HCT116 (cell line): Measurements from ENCODE around the gene RPS6KA2. TPM values are rescaled to one million over a fixed set of nuclear protein-coding genes. Genes with fewer than 3 reads are reported as not detected.

ENCODE experiments used
- ATAC-seq: fragments of 200-7000 bp; cut with Tn5 transposase; 2 replicates; pipeline ENCODE4 v1.9.1; 2020; ENCODE audit warnings: mild to moderate bottlenecking, moderate library complexity
- BruUV-seq: library from RNA; stranded (reverse); fragments of 400-500 nt; replicated peaks from 2 replicates; lab custom pipeline; 2021; lab: Mats Ljungman, UMichigan
- CTCF ChIA-PET: fragments of 300-600 bp; sonication (Branson Sonifier 250); formaldehyde crosslinking; loops from one replicate; lab custom pipeline; 2021; ENCODE audit warnings: antibody characterized with exemption; lab: Charles Lee
- POLR2A ChIA-PET: fragments of 300-600, 350-600 bp; sonication (Branson Sonifier 250); formaldehyde crosslinking; loops from one replicate; lab custom pipeline; 2021; ENCODE audit warnings: antibody characterized with exemption; lab: Charles Lee
- RAD21 ChIA-PET, 2 experiments: fragments of 300-600 bp; sonication (Branson Sonifier 250); formaldehyde crosslinking; loops; one replicate each; lab custom pipeline; 2023; ENCODE audit warnings: low total read pairs in 2 of 2; ENCODE audit not compliant: uncharacterized antibody in 2 of 2, unreplicated experiment in 2 of 2, low non-redundant PET in 1 of 2; lab: Charles Lee
- DNase-seq: peaks from one replicate; pipeline ENCODE4 v3.0.0-alpha.2; 2010; ENCODE audit warnings: low read depth, low spot score
- H2AFZ ChIP-seq: fragments of 200-600 bp; shearing (Covaris generic), sonication (generic); 2 replicates; pipeline ENCODE4 v1.6.1; 2017; ENCODE audit warnings: low read depth, mixed run types, mixed read lengths, antibody characterized with exemption, low read length; ENCODE audit not compliant: poor library complexity, severe bottlenecking
- H3K27ac ChIP-seq: 2 replicates; pipeline ENCODE4 v1.5.1; 2012; ENCODE audit warnings: low read depth, low read length
- H3K27me3 ChIP-seq: fragments of 200-600 bp; sonication (generic); 2 replicates; pipeline ENCODE4 v1.6.1; 2016; ENCODE audit warnings: mixed run types, low read length, mixed read lengths; ENCODE audit not compliant: insufficient read depth
- H3K36me3 ChIP-seq, 2 experiments: fragments of 200-500 bp in 1 of 2; fragments of 200-600 bp in 1 of 2; sonication (Bioruptor generic) in 1 of 2; sonication (generic) in 1 of 2; 2 replicates each; pipeline versions ENCODE4 v1.5.1 to v1.6.1; 2014 to 2016; ENCODE audit warnings: low read length in 2 of 2, inconsistent platforms in 1 of 2, mixed read lengths in 1 of 2, mixed run types in 1 of 2; ENCODE audit not compliant: insufficient read depth in 2 of 2, control insufficient read depth in 1 of 2
- H3K4me1 ChIP-seq, 2 experiments: fragments of 200-600 bp in 1 of 2; sonication (generic) in 1 of 2; 2 replicates each; pipeline versions ENCODE4 v1.5.1 to v1.6.1; 2012 to 2017; ENCODE audit warnings: low read length in 2 of 2, inconsistent platforms in 1 of 2, mild to moderate bottlenecking in 1 of 2, mixed read lengths in 1 of 2, mixed run types in 1 of 2, moderate library complexity in 1 of 2; ENCODE audit not compliant: insufficient read depth in 2 of 2, control insufficient read depth in 1 of 2
- H3K4me2 ChIP-seq: fragments of 200-600 bp; sonication (generic); 2 replicates; pipeline ENCODE4 v1.6.1; 2017; ENCODE audit warnings: mixed run types, low read length, mixed read lengths
- H3K4me3 ChIP-seq, 2 experiments: fragments of 200-600 bp in 1 of 2; sonication (generic) in 1 of 2; replicated peaks in 1 of 2; 2 replicates each; pipeline ENCODE4 v1.5.1; 2011 to 2016; ENCODE audit warnings: low read length in 2 of 2, control low read depth in 1 of 2, low read depth in 1 of 2, mild to moderate bottlenecking in 1 of 2, mixed read lengths in 1 of 2, mixed run types in 1 of 2
- H3K79me2 ChIP-seq: fragments of 200-600 bp; sonication (generic); 2 replicates; pipeline ENCODE4 v1.6.1; 2017; ENCODE audit warnings: mild to moderate bottlenecking, mixed run types, low read length, moderate library complexity, mixed read lengths; ENCODE audit not compliant: insufficient read depth
- H3K9ac ChIP-seq: fragments of 200-600 bp; sonication (generic); 2 replicates; pipeline ENCODE4 v1.6.1; 2016; ENCODE audit warnings: low read length, mixed read lengths
- H3K9me2 ChIP-seq: fragments of 200-600 bp; sonication (generic), shearing (Covaris generic); 2 replicates; pipeline ENCODE4 v1.6.1; 2017; ENCODE audit warnings: mixed run types, mild to moderate bottlenecking, moderate library complexity; ENCODE audit not compliant: insufficient read depth
- H3K9me3 ChIP-seq, 2 experiments: fragments of 200-500 bp in 1 of 2; fragments of 200-600 bp in 1 of 2; sonication (Bioruptor generic) in 1 of 2; sonication (generic) in 1 of 2; 2 replicates each; pipeline ENCODE4 v1.6.1; 2014 to 2017; ENCODE audit warnings: low read length in 2 of 2, mixed read lengths in 2 of 2, inconsistent platforms in 1 of 2, low read depth in 1 of 2, mild to moderate bottlenecking in 1 of 2, mixed run types in 1 of 2, moderate library complexity in 1 of 2; ENCODE audit not compliant: control insufficient read depth in 1 of 2, insufficient read depth in 1 of 2
- H4K20me1 ChIP-seq: fragments of 200-600 bp; sonication (generic), shearing (Covaris generic); 2 replicates; pipeline ENCODE4 v1.6.1; 2017; ENCODE audit warnings: mixed run types, mild to moderate bottlenecking, moderate library complexity; ENCODE audit not compliant: insufficient read depth
- JUND ChIP-seq: IDR thresholded peaks from 2 replicates; pipeline ENCODE4 v1.6.1; 2012
- intact Hi-C: fragments of 100-400 bp; cut with micrococcal nuclease; formaldehyde crosslinking; loops from 2 replicates; pipeline ENCODE4 v1.10.0; 2022
- total RNA-seq: library from RNA; stranded (reverse); gene quantifications from one replicate; pipeline ENCODE4 v1.2.1, GENCODE V29; 2021; ENCODE audit not compliant: unreplicated experiment
- TF ChIP-seq, protein P1 (sequence below): IDR thresholded peaks from 2 replicates; pipeline ENCODE4 v1.6.1; 2012; ENCODE audit warnings: low read depth
- TF ChIP-seq, protein P2 (sequence below), 3 experiments: fragments of 200-600 bp in 1 of 3; sonication (generic) in 1 of 3; IDR thresholded peaks in 2 of 3; conservative IDR thresholded peaks in 1 of 3; 2 replicates each; pipeline ENCODE4 v1.5.1; 2012 to 2017; ENCODE audit warnings: low read depth in 2 of 3, low read length in 2 of 3, antibody characterized with exemption in 1 of 3, borderline replicate concordance in 1 of 3, control low read depth in 1 of 3, mild to moderate bottlenecking in 1 of 3, mixed read lengths in 1 of 3, mixed run types in 1 of 3, moderate library complexity in 1 of 3; ENCODE audit not compliant: insufficient read depth in 1 of 3

The RPS6KA2 gene
- total RNA-seq, 1 experiment from 2014 or later: 8.5 TPM

DNA sequence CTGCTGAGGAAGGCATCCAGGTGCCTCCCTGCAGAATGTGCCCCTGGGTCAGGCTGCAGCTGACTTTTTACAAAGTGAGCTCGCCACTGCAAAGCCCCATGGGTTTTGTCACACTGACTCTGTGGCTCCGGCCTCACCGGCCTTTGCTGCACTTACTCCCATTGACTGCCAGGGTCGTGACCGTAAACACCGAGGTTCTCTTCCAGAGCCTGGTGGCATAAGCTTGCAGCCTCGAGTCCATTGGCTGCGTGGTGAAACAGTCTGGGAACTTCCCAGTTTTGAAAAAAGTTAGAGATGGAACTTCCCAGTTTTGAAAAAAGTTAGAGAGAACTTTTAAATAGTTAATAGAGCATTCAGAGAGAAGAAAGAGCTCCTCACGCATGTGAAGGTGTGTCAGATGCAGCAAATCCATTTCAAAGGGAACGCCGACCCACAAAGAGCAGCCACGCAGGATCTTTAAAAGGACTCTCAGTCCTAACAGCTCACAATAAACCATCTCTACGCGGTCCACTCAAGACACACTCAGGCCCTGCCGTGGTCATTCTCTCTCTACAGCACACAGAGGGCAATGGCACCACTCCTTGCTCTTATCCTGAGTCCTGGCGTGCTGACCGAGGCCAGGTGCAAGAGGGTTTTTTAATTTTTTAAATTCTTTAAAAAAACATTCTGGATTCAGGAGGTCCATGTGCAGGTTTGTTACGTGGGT, 53.4 kb downstream of the RPS6KA2 start:
- Histone ChIP-seq H3K79me2 (no peaks in the 10 kb centered on the region), H3K27me3 (no peaks in the 10 kb centered on the region), H3K9me2 (no peaks in the 10 kb centered on the region), H3K27ac (no peak overlapping the region), H3K4me2 (no peak overlapping the region), H3K4me3 (no peak overlapping the region), H3K4me1 (no peaks in the 10 kb centered on the region), H3K36me3 (no peaks in the 10 kb centered on the region), H3K9ac (no peak overlapping the region), H4K20me1 (no peaks in the 10 kb centered on the region), H3K9me3 (no peaks in the 10 kb centered on the region), H2AFZ (no peak overlapping the region)
- CTCF ChIA-PET: no interaction called here
- BruUV-seq: no TSS peak
- POLR2A ChIA-PET: no interaction called here
- no peak for ATAC-seq
- no peak for DNase-seq
- RAD21 ChIA-PET: no interaction called here
- TF ChIP-seq, protein P1, sequence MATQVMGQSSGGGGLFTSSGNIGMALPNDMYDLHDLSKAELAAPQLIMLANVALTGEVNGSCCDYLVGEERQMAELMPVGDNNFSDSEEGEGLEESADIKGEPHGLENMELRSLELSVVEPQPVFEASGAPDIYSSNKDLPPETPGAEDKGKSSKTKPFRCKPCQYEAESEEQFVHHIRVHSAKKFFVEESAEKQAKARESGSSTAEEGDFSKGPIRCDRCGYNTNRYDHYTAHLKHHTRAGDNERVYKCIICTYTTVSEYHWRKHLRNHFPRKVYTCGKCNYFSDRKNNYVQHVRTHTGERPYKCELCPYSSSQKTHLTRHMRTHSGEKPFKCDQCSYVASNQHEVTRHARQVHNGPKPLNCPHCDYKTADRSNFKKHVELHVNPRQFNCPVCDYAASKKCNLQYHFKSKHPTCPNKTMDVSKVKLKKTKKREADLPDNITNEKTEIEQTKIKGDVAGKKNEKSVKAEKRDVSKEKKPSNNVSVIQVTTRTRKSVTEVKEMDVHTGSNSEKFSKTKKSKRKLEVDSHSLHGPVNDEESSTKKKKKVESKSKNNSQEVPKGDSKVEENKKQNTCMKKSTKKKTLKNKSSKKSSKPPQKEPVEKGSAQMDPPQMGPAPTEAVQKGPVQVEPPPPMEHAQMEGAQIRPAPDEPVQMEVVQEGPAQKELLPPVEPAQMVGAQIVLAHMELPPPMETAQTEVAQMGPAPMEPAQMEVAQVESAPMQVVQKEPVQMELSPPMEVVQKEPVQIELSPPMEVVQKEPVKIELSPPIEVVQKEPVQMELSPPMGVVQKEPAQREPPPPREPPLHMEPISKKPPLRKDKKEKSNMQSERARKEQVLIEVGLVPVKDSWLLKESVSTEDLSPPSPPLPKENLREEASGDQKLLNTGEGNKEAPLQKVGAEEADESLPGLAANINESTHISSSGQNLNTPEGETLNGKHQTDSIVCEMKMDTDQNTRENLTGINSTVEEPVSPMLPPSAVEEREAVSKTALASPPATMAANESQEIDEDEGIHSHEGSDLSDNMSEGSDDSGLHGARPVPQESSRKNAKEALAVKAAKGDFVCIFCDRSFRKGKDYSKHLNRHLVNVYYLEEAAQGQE: no peak
- TF ChIP-seq, protein P2, sequence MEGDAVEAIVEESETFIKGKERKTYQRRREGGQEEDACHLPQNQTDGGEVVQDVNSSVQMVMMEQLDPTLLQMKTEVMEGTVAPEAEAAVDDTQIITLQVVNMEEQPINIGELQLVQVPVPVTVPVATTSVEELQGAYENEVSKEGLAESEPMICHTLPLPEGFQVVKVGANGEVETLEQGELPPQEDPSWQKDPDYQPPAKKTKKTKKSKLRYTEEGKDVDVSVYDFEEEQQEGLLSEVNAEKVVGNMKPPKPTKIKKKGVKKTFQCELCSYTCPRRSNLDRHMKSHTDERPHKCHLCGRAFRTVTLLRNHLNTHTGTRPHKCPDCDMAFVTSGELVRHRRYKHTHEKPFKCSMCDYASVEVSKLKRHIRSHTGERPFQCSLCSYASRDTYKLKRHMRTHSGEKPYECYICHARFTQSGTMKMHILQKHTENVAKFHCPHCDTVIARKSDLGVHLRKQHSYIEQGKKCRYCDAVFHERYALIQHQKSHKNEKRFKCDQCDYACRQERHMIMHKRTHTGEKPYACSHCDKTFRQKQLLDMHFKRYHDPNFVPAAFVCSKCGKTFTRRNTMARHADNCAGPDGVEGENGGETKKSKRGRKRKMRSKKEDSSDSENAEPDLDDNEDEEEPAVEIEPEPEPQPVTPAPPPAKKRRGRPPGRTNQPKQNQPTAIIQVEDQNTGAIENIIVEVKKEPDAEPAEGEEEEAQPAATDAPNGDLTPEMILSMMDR (IDR thresholded peaks at IDR 0.05 in 2 of 3, conservative IDR thresholded peaks at IDR 0.05 in 1 of 3; ENCODE audit: borderline replicate concordance in 1 of 3, insufficient read depth in 1 of 3, low read depth in 2 of 3, low read length in 2 of 3): no peak
- TF ChIP-seq JUND: no peak
- intact Hi-C loops: no loop called here
